Mesangial cell (primary cell): ENCODE data around the gene USP17L11. TPM values are rescaled to one million over a fixed set of nuclear protein-coding genes. Genes with fewer than 3 reads are reported as not detected.

ENCODE experiments used
- total RNA-seq: library from RNA; depleted of rRNA; stranded (reverse); fragments of >200 nt; gene quantifications from 2 replicates; pipeline ENCODE4 v1.2.3, GENCODE V29; 2015

The USP17L11 gene
- not detected in 2 replicates for total RNA-seq

GRCh38 chr4:9215105-9215504, at the start of gene USP17L11:
Gene USP17L11 (plus strand): TSS chr4:9215405. CDS start chr4:9215405, 0 bp downstream.

GRCh38 chr4:9169791-9170459, 45.3 kb upstream of the USP17L11 start, which contains the start of gene FAM90A26:
Gene FAM90A26 (plus strand): TSS chr4:9170409. CDS start chr4:9173173, 2,764 bp downstream.

GRCh38 chr4:9210357-9210756, 4.8 kb upstream of the USP17L11 start, which contains the start of gene USP17L10:
Gene USP17L10 (plus strand): TSS chr4:9210657. CDS start chr4:9210657, 0 bp downstream.

GRCh38 chr4:9219852-9220251, 4.6 kb downstream of the USP17L11 start, which contains the start of gene USP17L12:
Gene USP17L12 (plus strand): TSS chr4:9220152. CDS start chr4:9220152, 0 bp downstream.

GRCh38 chr4:9224596-9224995, 9.4 kb downstream of the USP17L11 start, which contains the start of gene USP17L13:
Gene USP17L13 (plus strand): TSS chr4:9224896. CDS start chr4:9224896, 0 bp downstream.

GRCh38 chr4:9234085-9234484, 18.9 kb downstream of the USP17L11 start, which contains the start of gene USP17L15:
Gene USP17L15 (plus strand): TSS chr4:9234385. CDS start chr4:9234385, 0 bp downstream.

GRCh38 chr4:9243579-9243978, 28.4 kb downstream of the USP17L11 start, which contains the start of gene USP17L17:
Gene USP17L17 (plus strand): TSS chr4:9243879. CDS start chr4:9243879, 0 bp downstream.

GRCh38 chr4:9247953-9248680, 32.9 kb downstream of the USP17L11 start, which contains the start of gene USP17L18:
Gene USP17L18 (plus strand): TSS chr4:9248630. CDS start chr4:9248630, 0 bp downstream.

GRCh38 chr4:9253078-9253477, 37.9 kb downstream of the USP17L11 start, which contains the start of gene USP17L19:
Gene USP17L19 (plus strand): TSS chr4:9253378. CDS start chr4:9253378, 0 bp downstream.

GRCh38 chr4:9257824-9258223, 42.6 kb downstream of the USP17L11 start, which contains the start of gene USP17L20:
Gene USP17L20 (plus strand): TSS chr4:9258124. CDS start chr4:9258124, 0 bp downstream.

GRCh38 chr4:9262572-9262971, 47.4 kb downstream of the USP17L11 start, which contains the start of gene USP17L21:
Gene USP17L21 (plus strand): TSS chr4:9262872. CDS start chr4:9262872, 0 bp downstream.

Other genes starting within 250 kb of the USP17L11 start
- gene FAM90A26, start 45.0 kb upstream of the USP17L11 start, total RNA-seq = not detected in 2 replicates
- not detected in 2 replicates for gene USP17L10, start 4.7 kb upstream of the USP17L11 start, total RNA-seq
- not detected in 2 replicates for gene USP17L12, start 4.7 kb downstream of the USP17L11 start, total RNA-seq
- gene USP17L13, start 9.5 kb downstream of the USP17L11 start, total RNA-seq = not detected in 2 replicates
- gene USP17L15, start 19.0 kb downstream of the USP17L11 start, total RNA-seq = not detected in 2 replicates
- gene USP17L17, start 28.5 kb downstream of the USP17L11 start, total RNA-seq = not detected in 2 replicates
- not detected in 2 replicates for gene USP17L18, start 33.2 kb downstream of the USP17L11 start, total RNA-seq
- not detected in 2 replicates for gene USP17L19, start 38.0 kb downstream of the USP17L11 start, total RNA-seq
- gene USP17L20, start 42.7 kb downstream of the USP17L11 start, total RNA-seq = not detected in 2 replicates
- gene USP17L21, start 47.5 kb downstream of the USP17L11 start, total RNA-seq = not detected in 2 replicates
- not detected in 2 replicates for gene USP17L22, start 52.2 kb downstream of the USP17L11 start, total RNA-seq
- not detected in 2 replicates for gene USP17L24, start 109.8 kb downstream of the USP17L11 start, total RNA-seq
- not detected in 2 replicates for gene USP17L25, start 114.5 kb downstream of the USP17L11 start, total RNA-seq
- not detected in 2 replicates for gene USP17L26, start 119.3 kb downstream of the USP17L11 start, total RNA-seq
- gene USP17L5, start 124.0 kb downstream of the USP17L11 start, total RNA-seq = not detected in 2 replicates
- not detected in 2 replicates for gene USP17L27, start 128.7 kb downstream of the USP17L11 start, total RNA-seq
- not detected in 2 replicates for gene USP17L28, start 133.5 kb downstream of the USP17L11 start, total RNA-seq
- gene USP17L29, start 138.2 kb downstream of the USP17L11 start, total RNA-seq = not detected in 2 replicates
- gene USP17L30, start 147.7 kb downstream of the USP17L11 start, total RNA-seq = not detected in 2 replicates
- not detected in 2 replicates for gene DEFB131A, start 229.0 kb downstream of the USP17L11 start, total RNA-seq